ENCODE measurements around the gene MYH11.

DNA sequence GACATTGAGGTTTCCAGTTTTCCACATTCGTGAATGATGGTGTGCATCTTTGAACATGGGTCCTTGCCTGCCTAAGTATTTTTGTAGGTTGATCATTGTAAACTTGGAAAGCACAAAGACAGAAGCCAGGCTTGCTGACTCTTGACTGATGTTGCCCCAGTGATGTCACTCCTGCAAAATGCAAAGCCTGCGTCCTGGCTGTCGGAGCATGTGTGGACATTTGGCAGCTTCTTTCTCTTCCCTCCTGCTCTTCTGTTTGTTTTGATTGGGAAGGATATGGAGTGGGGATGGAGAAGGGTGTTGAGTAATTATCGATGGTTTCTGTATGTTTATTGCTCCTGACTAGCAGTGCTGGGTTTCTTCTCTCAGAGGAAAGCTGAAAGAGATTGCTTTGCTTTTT is 203.6 kb downstream of the MYH11 start:
- TF ChIP-seq, protein P1, sequence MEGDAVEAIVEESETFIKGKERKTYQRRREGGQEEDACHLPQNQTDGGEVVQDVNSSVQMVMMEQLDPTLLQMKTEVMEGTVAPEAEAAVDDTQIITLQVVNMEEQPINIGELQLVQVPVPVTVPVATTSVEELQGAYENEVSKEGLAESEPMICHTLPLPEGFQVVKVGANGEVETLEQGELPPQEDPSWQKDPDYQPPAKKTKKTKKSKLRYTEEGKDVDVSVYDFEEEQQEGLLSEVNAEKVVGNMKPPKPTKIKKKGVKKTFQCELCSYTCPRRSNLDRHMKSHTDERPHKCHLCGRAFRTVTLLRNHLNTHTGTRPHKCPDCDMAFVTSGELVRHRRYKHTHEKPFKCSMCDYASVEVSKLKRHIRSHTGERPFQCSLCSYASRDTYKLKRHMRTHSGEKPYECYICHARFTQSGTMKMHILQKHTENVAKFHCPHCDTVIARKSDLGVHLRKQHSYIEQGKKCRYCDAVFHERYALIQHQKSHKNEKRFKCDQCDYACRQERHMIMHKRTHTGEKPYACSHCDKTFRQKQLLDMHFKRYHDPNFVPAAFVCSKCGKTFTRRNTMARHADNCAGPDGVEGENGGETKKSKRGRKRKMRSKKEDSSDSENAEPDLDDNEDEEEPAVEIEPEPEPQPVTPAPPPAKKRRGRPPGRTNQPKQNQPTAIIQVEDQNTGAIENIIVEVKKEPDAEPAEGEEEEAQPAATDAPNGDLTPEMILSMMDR (IDR thresholded peaks at IDR 0.05 in 4 of 5, conservative IDR thresholded peaks at IDR 0.05 in 1 of 5): no peak
- no peak for TF ChIP-seq POLR2A (IDR thresholded peaks at IDR 0.05)

Data from gastrocnemius medialis (tissue), 4 donors.